Activated naive CD4-positive, alpha-beta T cell treated with anti-CD3 and anti-CD28 coated beads for 36 hours (primary cell): Measurements from ENCODE around the gene TH. TPM values are rescaled to one million over a fixed set of nuclear protein-coding genes. Genes with fewer than 3 reads are reported as not detected.
"Not testable (repeated sequence)": the region's sequence is repeated elsewhere in the genome, so short reads cannot be mapped to it uniquely, and the experiment has no call there.

Experiments
- CTCF ChIA-PET: fragments of 350-600 bp; sonication (Branson Sonifier 250); formaldehyde crosslinking; loops from one replicate; lab custom pipeline; 2021; ENCODE audit warnings: antibody characterized with exemption; lab: Charles Lee
- DNase-seq: peaks from one replicate; pipeline ENCODE4 v3.0.0-alpha.2; 2020
- H3K27ac Mint-ChIP-seq: one replicate; pipeline ENCODE4 v1.8.0; 2021; ENCODE audit warnings: mild to moderate bottlenecking, mixed read lengths
- H3K27me3 Mint-ChIP-seq: one replicate; pipeline ENCODE4 v1.8.0; 2021; ENCODE audit warnings: low read depth, mixed read lengths
- H3K36me3 Mint-ChIP-seq: one replicate; pipeline ENCODE4 v1.8.0; 2021; ENCODE audit warnings: low read depth, mixed read lengths
- H3K4me1 Mint-ChIP-seq: one replicate; pipeline ENCODE4 v1.8.0; 2021; ENCODE audit warnings: low read depth, mixed read lengths
- H3K4me3 Mint-ChIP-seq: one replicate; pipeline ENCODE4 v1.8.0; 2021; ENCODE audit warnings: mild to moderate bottlenecking, moderate library complexity, mixed read lengths
- H3K9me3 Mint-ChIP-seq: one replicate; pipeline ENCODE4 v1.8.0; 2021; ENCODE audit warnings: mixed read lengths
- intact Hi-C: fragments of 100-400 bp; cut with micrococcal nuclease; formaldehyde crosslinking; loops from one replicate; pipeline ENCODE4 v1.15.1; 2023
- total RNA-seq, 2 experiments: library from RNA; stranded (reverse); gene quantifications; one replicate each; pipeline ENCODE4 v1.2.3, GENCODE V29; 2021

TH gene
- total RNA-seq, 2 experiments from 2014 or later: not detected

DNA sequence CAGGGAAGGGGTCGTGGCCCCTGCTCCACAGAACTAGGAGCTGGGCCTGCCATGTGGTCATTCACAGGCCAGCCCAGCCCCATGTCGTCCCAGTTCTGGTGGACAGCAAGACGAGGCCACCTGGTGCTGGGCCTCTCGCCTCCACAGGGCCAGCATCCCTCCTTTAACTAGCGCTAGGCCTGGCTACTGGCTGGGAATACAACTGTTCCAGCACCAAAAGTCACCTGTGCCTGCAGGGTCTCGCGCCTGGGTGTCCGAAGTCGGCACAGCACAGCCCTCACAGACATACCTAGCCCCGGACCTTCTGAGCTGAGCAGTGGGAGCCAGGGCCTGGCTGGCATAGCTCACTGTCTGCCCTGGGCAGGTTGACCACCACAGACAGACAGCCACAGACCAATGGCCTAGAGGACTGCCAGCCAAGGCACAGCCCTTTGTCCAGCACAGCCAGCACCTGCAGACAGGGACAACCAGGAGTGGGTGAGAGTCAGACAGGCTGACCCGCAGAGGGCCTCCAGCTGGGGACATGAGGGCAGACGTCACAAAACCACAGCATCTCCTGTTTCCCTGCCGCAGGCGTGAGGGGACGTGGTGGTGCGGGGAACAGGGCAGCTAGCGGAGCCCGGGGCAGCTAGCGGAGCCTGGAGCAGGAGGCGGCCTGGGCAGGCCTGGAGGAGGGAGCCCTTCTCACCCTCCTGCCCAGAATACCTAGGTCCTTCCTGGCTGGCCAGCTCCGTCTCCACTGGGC, 27.2 kb upstream of the TH start:
- Mint-ChIP-seq H3K4me1 (no peaks in the 10 kb centered on the region), H3K4me3 (no peak overlapping the region), H3K36me3 (no peaks in the 10 kb centered on the region), H3K9me3 (no peaks in the 10 kb centered on the region), H3K27me3 (no peaks in the 10 kb centered on the region), H3K27ac (no peak overlapping the region)
- CTCF ChIA-PET: interaction anchor here (1.1 to 3.5 kb wide), 9 partner anchors 10 to 221 kb away, joined by 3 to 27 read pairs (median 6); partner anchors contain the start of genes C11orf21 and TSPAN32
- intact Hi-C loops: loop anchor here (5.0 to 10.0 kb wide), 2 partner anchors 204 to 336 kb away; partner anchors contain the start of gene TSSC4
- DNase-seq: no peak

DNA sequence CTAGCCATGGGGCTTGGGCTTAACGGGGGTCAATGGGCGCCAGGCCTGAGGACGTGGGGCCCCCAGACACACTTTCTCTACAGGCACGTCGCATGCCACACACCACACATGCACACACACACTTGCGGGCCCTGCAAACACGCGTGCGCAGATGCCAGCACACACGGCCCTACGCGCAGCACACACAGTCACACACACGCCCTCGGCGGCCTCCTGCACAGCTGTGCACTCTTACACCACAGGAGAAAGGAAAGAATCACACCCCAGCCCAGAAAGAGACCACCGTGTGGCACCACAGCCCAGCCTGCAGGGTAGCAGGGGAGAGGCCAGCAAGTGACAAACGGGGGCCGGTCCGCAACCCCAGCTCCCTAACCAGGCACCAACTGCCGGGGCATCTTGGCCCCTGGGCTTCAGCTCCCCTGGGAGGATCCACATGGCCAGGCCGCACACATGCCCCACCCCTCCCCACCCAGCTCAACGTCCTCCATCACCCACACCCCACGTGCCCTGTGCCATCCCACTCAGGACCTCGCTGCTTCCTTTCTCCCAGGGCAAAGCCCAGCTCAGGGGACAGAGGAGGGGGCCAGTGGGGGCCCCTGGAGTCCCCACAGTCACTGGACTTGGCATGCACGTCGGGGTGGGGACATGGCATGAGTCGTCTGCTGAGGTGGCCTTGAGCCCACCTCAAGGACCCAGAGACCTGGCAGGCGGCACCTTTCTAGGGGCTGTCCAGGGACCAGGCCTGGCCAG, 26.3 kb upstream of the TH start:
- DNase-seq: no peak
- H3K4me3 Mint-ChIP-seq: no peak overlapping the region
- CTCF ChIA-PET: interaction anchor here (1.1 to 3.5 kb wide), 7 partner anchors 10 to 222 kb away, joined by 3 to 27 read pairs (median 9); partner anchors contain the start of genes C11orf21 and TSPAN32
- intact Hi-C loops: loop anchor here (1.0 to 10.0 kb wide), 4 partner anchors 101 to 337 kb away; partner anchors contain the start of gene TSSC4
- no peak overlapping the region for H3K27ac Mint-ChIP-seq
- no peaks in the 10 kb centered on the region for H3K27me3 Mint-ChIP-seq
- H3K4me1 Mint-ChIP-seq: no peaks in the 10 kb centered on the region
- H3K36me3 Mint-ChIP-seq: no peaks in the 10 kb centered on the region
- no peaks in the 10 kb centered on the region for H3K9me3 Mint-ChIP-seq

DNA sequence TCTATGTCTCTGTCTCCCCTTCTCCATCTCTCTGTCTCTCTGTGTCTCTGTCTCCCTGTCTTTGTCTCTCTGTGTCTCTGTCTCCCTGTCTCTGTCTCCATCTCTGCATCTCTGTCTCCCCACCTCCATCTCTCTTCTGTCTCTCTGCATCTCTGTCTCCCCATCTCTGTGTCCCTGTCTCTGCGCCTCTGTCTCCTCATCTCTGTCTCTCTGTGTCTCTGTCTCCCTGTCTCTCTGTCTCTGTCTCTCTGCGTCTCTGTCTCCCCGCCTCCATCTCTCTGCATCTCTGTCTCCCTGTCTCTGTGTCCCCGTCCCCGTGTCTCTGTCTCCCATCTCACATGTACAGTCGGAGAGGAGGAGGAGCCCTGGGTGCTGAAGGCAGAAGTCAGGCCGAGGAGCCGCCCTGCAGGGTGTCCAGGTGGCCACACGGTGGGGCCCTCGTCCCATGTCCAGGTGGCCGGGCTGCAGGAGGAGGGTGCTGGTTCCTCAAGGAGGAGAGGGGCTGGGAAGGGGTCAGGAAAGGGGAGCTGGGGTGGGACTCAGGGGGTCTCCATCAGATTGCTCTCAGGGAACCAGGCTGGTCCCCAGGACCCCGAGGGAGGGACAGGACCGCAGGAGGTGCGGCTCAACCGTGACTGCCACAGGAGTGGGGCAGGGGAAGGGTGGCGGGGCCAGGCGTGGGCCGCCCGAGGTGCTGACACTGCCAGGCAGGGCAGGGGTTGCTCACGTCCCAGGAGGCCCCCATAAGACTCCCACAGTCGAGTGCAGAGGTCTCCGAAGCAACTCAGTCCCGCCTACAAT, 25.6 kb upstream of the TH start:
- H3K4me3 Mint-ChIP-seq: no peak overlapping the region
- no peaks in the 10 kb centered on the region for H3K4me1 Mint-ChIP-seq
- peak; percentile 82 for DNase-seq
- H3K36me3 Mint-ChIP-seq: no peaks in the 10 kb centered on the region
- H3K27me3 Mint-ChIP-seq: no peaks in the 10 kb centered on the region
- H3K9me3 Mint-ChIP-seq: no peaks in the 10 kb centered on the region
- CTCF ChIA-PET: interaction anchor here (1.1 to 3.5 kb wide), 6 partner anchors 11 to 223 kb away, joined by 3 to 27 read pairs (median 9); partner anchors contain the start of genes C11orf21 and TSPAN32
- H3K27ac Mint-ChIP-seq: no peak overlapping the region
- intact Hi-C loops: loop anchor here (1.0 to 10.0 kb wide), 4 partner anchors 102 to 338 kb away; partner anchors contain the start of gene TSSC4

DNA sequence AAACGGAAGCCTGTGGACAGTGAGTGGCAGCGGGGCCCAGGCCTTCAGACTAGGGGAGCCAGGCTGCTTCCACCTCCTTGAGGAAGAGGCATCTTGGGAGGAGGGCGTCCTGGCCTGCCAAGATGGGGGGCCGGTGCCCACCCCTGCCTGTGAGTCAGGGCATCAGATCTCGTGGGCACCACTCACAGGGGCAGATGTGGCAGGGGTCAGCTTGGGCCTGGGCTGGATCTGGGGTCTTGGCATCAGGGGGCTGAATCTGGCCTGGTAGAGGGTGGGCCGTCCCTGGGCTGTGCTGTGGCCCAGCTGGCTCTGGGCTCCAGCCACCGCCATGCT, 24.1 kb upstream of the TH start:
- H3K27ac Mint-ChIP-seq: no peak overlapping the region

DNA sequence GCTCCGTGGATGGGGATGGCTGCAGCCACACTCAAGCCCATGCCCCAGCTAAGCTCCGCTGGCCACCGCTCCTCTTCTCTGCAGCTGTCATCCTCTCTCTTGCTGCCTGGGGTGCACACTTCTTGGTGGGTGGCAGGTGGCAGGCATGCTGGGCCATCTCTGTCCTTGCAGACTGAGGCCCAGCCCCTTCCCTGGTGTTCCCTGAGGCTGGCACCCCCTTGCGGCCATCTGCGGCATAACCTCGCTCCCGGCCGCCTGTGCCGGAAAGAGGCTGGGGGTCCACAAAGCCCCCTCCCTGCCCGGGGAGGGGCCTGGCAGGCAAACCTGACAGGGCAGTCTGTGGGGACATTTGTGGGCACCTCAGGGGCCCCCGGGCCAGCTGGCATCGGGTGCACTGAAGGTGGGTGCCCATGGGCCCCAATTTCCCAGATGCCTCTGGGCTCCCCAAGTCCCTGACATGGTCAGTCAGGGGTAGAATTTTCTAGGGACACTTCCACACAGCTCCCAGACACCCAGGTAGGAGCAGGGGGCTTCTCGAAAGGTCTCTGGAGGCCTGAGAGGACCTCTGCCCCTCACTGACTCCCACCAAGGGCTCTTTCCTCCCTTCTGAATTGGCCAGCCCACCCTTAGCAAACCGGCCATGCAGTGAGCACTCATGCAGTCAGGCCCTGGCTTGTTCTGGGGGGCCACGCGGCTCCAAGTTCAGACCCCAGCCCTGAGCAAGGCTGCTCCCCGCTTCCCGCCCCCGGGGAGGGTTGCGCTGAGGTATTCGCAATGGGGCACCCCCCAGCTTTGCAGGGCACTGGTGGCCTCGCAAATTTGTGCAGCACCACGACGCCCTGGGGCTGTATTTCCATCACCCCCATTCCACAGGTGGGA, 23.5 kb upstream of the TH start:
- Mint-ChIP-seq H3K27me3 (no peaks in the 10 kb centered on the region), H3K9me3 (no peaks in the 10 kb centered on the region), H3K4me1 (peaks cover 5% of the 10 kb centered on the region), H3K27ac (no peak overlapping the region), H3K36me3 (no peaks in the 10 kb centered on the region), H3K4me3 (no peak overlapping the region)
- peak; percentile 58 for DNase-seq
- CTCF ChIA-PET: interaction anchor here (0.7 to 4.5 kb wide), 10 partner anchors 11 to 336 kb away, joined by 3 to 29 read pairs (median 5); no protein-coding TSS in a partner anchor
- intact Hi-C loops: loop anchor here (5.0 to 10.0 kb wide), 2 partner anchors 207 to 340 kb away; partner anchors contain the start of gene TSSC4

More for the DNA sequence above, 24.1 kb upstream of the TH start:
- H3K4me1 Mint-ChIP-seq: peaks cover 3% of the 10 kb centered on the region
- CTCF ChIA-PET: interaction anchor here (3.8 to 4.5 kb wide), 2 partner anchors 109 to 224 kb away, joined by 18 to 29 read pairs; no protein-coding TSS in a partner anchor
- no peaks in the 10 kb centered on the region for H3K36me3 Mint-ChIP-seq
- DNase-seq: no peak
- no peak overlapping the region for H3K4me3 Mint-ChIP-seq
- intact Hi-C loops: loop anchor here (5.0 to 10.0 kb wide), 2 partner anchors 207 to 339 kb away; partner anchors contain the start of gene TSSC4
- no peaks in the 10 kb centered on the region for H3K27me3 Mint-ChIP-seq
- H3K9me3 Mint-ChIP-seq: no peaks in the 10 kb centered on the region

DNA sequence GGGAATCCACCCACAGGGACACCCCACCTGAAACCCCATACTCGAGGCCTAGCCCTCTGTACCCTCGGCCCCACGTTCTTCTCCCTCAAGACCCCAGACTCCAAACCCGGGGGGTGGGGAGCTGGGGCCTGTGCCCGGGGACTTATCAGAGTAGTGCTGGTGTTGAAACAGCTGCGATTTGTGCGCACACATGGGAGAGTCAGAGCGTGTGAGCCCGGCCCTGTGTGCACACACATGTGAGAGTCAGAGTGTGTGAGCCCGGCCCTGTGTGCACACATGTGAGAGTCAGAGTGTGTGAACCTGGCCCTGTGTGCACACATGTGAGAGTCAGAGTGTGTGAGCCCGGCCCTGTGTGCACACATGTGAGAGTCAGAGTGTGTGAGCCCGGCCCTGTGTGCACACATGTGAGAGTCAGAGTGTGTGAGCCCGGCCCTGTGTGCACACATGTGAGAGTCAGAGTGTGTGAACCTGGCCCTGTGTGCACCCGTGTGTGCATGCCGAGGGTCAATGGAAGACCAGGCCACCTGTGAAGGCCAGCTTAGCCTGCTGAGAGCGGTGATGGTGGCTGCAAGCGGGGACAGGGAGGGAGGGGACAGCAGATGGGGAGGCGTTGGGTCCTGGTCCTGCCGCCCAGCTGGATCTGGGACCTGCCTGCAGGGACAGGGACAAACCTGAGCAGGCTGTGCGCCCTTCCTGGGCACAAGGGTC, 22.4 kb upstream of the TH start:
- not testable (repeated sequence) for H3K4me3 Mint-ChIP-seq, H3K4me1 Mint-ChIP-seq, H3K9me3 Mint-ChIP-seq, H3K27me3 Mint-ChIP-seq, H3K27ac Mint-ChIP-seq, H3K36me3 Mint-ChIP-seq, DNase-seq
- intact Hi-C loops: loop anchor here (10.0 kb wide), 1 partner anchor 341 kb away; no protein-coding TSS in a partner anchor
- CTCF ChIA-PET: interaction anchor here (0.7 to 4.5 kb wide), 10 partner anchors 10 to 338 kb away, joined by 3 to 29 read pairs (median 5); no protein-coding TSS in a partner anchor

DNA sequence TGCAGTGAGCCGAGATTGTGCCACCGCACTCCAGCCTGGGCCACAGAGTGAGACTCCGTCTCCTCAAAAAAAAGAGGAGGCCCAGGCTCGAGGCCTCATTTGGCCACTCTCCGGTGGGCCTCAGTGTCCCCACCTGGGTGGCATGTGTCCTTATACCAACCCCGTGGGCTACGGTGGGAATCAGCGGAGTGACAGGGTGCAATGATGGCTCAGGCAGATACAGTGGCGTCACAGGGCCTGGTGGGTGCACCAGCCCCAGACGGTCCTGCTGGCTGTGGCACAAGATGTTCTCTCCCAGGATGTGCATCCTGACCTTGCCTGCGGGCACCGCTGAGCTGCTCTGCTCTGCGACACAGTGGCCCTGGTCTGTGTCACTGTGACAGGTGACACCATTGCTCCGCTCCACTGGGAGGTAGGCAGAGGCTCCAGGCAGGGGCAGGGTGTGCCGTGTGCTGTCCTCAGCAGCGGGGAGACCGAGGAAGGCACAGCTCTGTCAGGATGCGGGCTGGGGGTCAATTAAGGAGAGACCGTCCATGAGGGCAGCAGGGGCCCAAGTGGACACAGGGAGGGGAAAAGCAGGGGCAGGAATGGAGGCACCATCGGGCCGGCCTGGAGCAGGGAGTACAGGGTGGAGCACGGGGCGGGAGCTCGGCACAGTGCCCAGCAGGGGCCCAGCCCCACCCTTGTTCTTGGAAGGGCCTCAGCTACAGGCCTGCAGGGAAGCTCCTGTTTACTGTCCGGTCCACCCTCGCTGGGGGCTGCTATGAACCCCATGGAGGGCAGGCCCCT, 21.7 kb upstream of the TH start:
- H3K4me3 Mint-ChIP-seq: no peak overlapping the region
- intact Hi-C loops: loop anchor here (10.0 kb wide), 1 partner anchor 342 kb away; no protein-coding TSS in a partner anchor

DNA sequence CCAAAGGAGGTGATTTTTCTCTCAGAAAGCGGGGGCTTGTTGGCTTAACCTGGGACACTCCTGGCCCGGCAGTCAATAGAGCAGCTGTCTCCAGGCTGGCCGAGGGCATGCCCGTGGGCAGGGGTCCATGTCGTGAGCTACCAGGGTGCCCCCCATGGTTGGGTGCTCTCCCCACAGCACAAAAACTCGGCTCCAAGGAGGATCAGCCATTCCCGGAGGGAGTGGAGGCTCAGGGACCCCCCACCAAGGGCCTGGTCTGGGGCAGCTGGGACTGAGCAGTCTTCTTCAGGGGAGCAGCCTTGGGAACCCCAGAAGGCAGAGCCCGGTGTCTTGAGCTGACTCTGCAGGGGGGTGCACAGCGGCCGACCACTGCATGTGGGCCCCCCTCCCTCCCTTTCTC, 20.8 kb upstream of the TH start:
- CTCF ChIA-PET: interaction anchor here (3.8 to 4.5 kb wide), 2 partner anchors 112 to 228 kb away, joined by 18 to 29 read pairs; no protein-coding TSS in a partner anchor
- intact Hi-C loops: loop anchor here (10.0 kb wide), 1 partner anchor 342 kb away; no protein-coding TSS in a partner anchor
- Mint-ChIP-seq H3K36me3 (no peaks in the 10 kb centered on the region), H3K27ac (no peak overlapping the region), H3K4me3 (no peak overlapping the region), H3K9me3 (no peaks in the 10 kb centered on the region), H3K27me3 (no peaks in the 10 kb centered on the region), H3K4me1 (peaks cover 5% of the 10 kb centered on the region)
- no peak for DNase-seq

More for the DNA sequence above, 21.7 kb upstream of the TH start:
- Mint-ChIP-seq H3K36me3 (no peaks in the 10 kb centered on the region), H3K4me1 (peaks cover 5% of the 10 kb centered on the region), H3K9me3 (no peaks in the 10 kb centered on the region), H3K27ac (no peak overlapping the region), H3K27me3 (no peaks in the 10 kb centered on the region)
- no peak for DNase-seq
- CTCF ChIA-PET: interaction anchor here (1.1 to 4.5 kb wide), 5 partner anchors 30 to 338 kb away, joined by 3 to 29 read pairs (median 6); no protein-coding TSS in a partner anchor

DNA sequence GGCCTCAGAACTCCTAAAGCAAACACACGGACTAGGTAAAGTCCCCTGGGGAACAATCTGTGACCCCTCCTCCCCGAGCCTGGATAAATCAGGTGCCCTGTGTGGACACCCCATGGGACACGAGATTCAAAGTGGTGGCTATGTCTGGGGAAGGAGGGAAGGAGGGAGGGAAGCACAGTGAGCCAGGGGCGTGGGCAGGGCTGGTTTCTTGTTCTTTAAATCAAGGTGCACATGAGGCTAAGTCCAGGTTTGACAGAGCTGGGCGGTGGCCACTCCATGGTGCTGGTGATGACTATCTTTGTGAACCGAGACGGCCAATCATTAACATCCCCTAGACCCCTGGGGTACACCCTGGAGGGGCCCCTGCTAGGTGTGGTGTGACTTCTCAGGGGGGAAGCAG, 20.3 kb upstream of the TH start:
- intact Hi-C loops: loop anchor here (10.0 kb wide), 1 partner anchor 343 kb away; no protein-coding TSS in a partner anchor
- H3K9me3 Mint-ChIP-seq: no peaks in the 10 kb centered on the region
- no peak overlapping the region for H3K4me3 Mint-ChIP-seq
- no peak for DNase-seq
- no peaks in the 10 kb centered on the region for H3K36me3 Mint-ChIP-seq
- CTCF ChIA-PET: interaction anchor here (4.5 kb wide), 1 partner anchor 228 kb away, joined by 18 read pairs; no protein-coding TSS in a partner anchor
- H3K4me1 Mint-ChIP-seq: peaks cover 5% of the 10 kb centered on the region
- H3K27ac Mint-ChIP-seq: no peak overlapping the region
- no peaks in the 10 kb centered on the region for H3K27me3 Mint-ChIP-seq
